H1 (cell line): Measurements from ENCODE around the gene AK6. TPM values are rescaled to one million over a fixed set of nuclear protein-coding genes. Genes with fewer than 3 reads are reported as not detected.
A peak's percentile ranks its signal among the peaks of the same experiment; 100 is the strongest.

Source experiments
- CTCF ChIA-PET: fragments of 300-600 bp; sonication (Branson Sonifier 250); formaldehyde crosslinking; loops from one replicate; lab custom pipeline; 2021; ENCODE audit not compliant: partially characterized antibody; lab: Charles Lee
- POLR2A ChIA-PET: fragments of 300-600 bp; sonication (Branson Sonifier 250); formaldehyde crosslinking; loops from one replicate; lab custom pipeline; 2021; ENCODE audit warnings: inconsistent platforms; ENCODE audit not compliant: partially characterized antibody; lab: Charles Lee
- DNase-seq, 2 experiments: peaks; one replicate each; pipeline versions ENCODE4 v3.0.0 to v3.0.0-alpha.2; 2010 to 2022; ENCODE audit warnings: low spot score in 2 of 2, low read depth in 1 of 2, mixed read lengths in 1 of 2
- FAIRE-seq: peaks from 2 replicates; lab custom pipeline; 2011; peaks lifted over from hg19 to GRCh38; lab: Jason Lieb, UNC
- H2AFZ ChIP-seq: 2 replicates; pipeline ENCODE4 v1.8.1; 2012; ENCODE audit warnings: low read length, inconsistent platforms
- H2AK5ac ChIP-seq: 2 replicates; pipeline ENCODE4 v1.6.1; 2013; ENCODE audit warnings: low read depth, low read length
- H2BK120ac ChIP-seq: replicated peaks from 2 replicates; pipeline ENCODE3; 2013; ENCODE audit warnings: low read depth, low read length, inconsistent platforms
- H2BK12ac ChIP-seq: 2 replicates; pipeline ENCODE4 v1.6.1; 2013; ENCODE audit warnings: low read depth, low read length
- H2BK15ac ChIP-seq: 2 replicates; pipeline ENCODE4 v1.6.1; 2013; ENCODE audit warnings: low read length
- H2BK20ac ChIP-seq: 2 replicates; pipeline ENCODE4 v1.6.1; 2013; ENCODE audit warnings: low read length
- H2BK5ac ChIP-seq: 2 replicates; pipeline ENCODE4 v1.6.1; 2013; ENCODE audit warnings: low read depth, low read length
- H3K14ac ChIP-seq: 2 replicates; pipeline ENCODE4 v1.6.1; 2013; ENCODE audit warnings: inconsistent platforms; ENCODE audit not compliant: insufficient read length
- H3K18ac ChIP-seq: 2 replicates; pipeline ENCODE4 v1.6.1; 2013; ENCODE audit warnings: low read length; ENCODE audit errors: extremely low read depth
- H3K23ac ChIP-seq: 2 replicates; pipeline ENCODE4 v1.6.1; 2013; ENCODE audit warnings: inconsistent platforms; ENCODE audit not compliant: insufficient read length
- H3K23me2 ChIP-seq: 2 replicates; pipeline ENCODE4 v1.6.1; 2013; ENCODE audit warnings: low read depth, low read length
- H3K27ac ChIP-seq: 2 replicates; pipeline ENCODE4 v1.6.1; 2011; ENCODE audit warnings: low read depth, low read length, inconsistent platforms
- H3K27me3 ChIP-seq, 4 experiments: replicated peaks in 1 of 4; 1 replicate in 1 of 4; 2 replicates in 3 of 4; pipeline versions ENCODE4 v1.6.1 to v1.8.1; 2011 to 2013; ENCODE audit warnings: low read length in 3 of 4, mild to moderate bottlenecking in 3 of 4, inconsistent platforms in 2 of 4, mixed read lengths in 2 of 4, moderate library complexity in 1 of 4; ENCODE audit not compliant: control insufficient read depth in 3 of 4, insufficient read depth in 3 of 4; ENCODE audit errors: extremely low read depth in 1 of 4
- H3K36me3 ChIP-seq, 4 experiments: 2 replicates each; pipeline versions ENCODE4 v1.6.1 to v1.8.1; 2011 to 2013; ENCODE audit warnings: mild to moderate bottlenecking in 4 of 4, low read length in 3 of 4, moderate library complexity in 2 of 4, control low read depth in 1 of 4, inconsistent platforms in 1 of 4; ENCODE audit not compliant: insufficient read depth in 4 of 4, control insufficient read depth in 2 of 4
- H3K4ac ChIP-seq: replicated peaks from 2 replicates; pipeline ENCODE3; 2013; ENCODE audit warnings: low read length, low read depth, mixed read lengths, inconsistent platforms; ENCODE audit not compliant: insufficient read length
- H3K4me1 ChIP-seq, 4 experiments: replicated peaks in 1 of 4; 1 replicate in 1 of 4; 2 replicates in 3 of 4; pipeline versions ENCODE4 v1.6.1 to v1.8.1; 2011 to 2013; ENCODE audit warnings: low read length in 3 of 4, inconsistent platforms in 2 of 4, mixed read lengths in 1 of 4; ENCODE audit not compliant: insufficient read depth in 4 of 4, control insufficient read depth in 3 of 4
- H3K4me2 ChIP-seq, 2 experiments: 2 replicates each; pipeline versions ENCODE4 v1.6.1 to v1.8.1; 2011 to 2013; ENCODE audit warnings: low read depth in 2 of 2, low read length in 2 of 2, control low read depth in 1 of 2, inconsistent platforms in 1 of 2, mild to moderate bottlenecking in 1 of 2; ENCODE audit not compliant: insufficient read depth in 1 of 2
- H3K4me3 ChIP-seq, 4 experiments: fragments of 200-600, 300-600 bp in 1 of 4; sonication (generic), shearing (Covaris generic), sonication (Bioruptor Twin) in 1 of 4; 2 replicates each; pipeline versions ENCODE4 v1.5.1 to v1.8.1; 2011 to 2016; ENCODE audit warnings: low read length in 4 of 4, low read depth in 3 of 4, control low read depth in 2 of 4, inconsistent platforms in 2 of 4, mild to moderate bottlenecking in 2 of 4, mixed read lengths in 1 of 4, moderate library complexity in 1 of 4; ENCODE audit not compliant: insufficient read depth in 2 of 4; ENCODE audit errors: extremely low read depth in 1 of 4
- H3K56ac ChIP-seq: replicated peaks from 2 replicates; pipeline ENCODE3; 2013; ENCODE audit warnings: low read depth, mild to moderate bottlenecking, mixed read lengths, low read length, inconsistent platforms; ENCODE audit not compliant: insufficient read length
- H3K79me1 ChIP-seq: 2 replicates; pipeline ENCODE4 v1.6.1; 2013; ENCODE audit warnings: low read depth, low read length, control low read depth
- H3K79me2 ChIP-seq, 2 experiments: 2 replicates each; pipeline versions ENCODE4 v1.6.1 to v1.8.1; 2012 to 2013; ENCODE audit warnings: low read length in 2 of 2, mild to moderate bottlenecking in 2 of 2, inconsistent platforms in 1 of 2; ENCODE audit not compliant: insufficient read depth in 2 of 2, control insufficient read depth in 1 of 2
- H3K9ac ChIP-seq, 4 experiments: replicated peaks in 1 of 4; 1 replicate in 1 of 4; 2 replicates in 3 of 4; pipeline versions ENCODE4 v1.6.1 to v1.8.1; 2011 to 2013; ENCODE audit warnings: low read depth in 3 of 4, low read length in 3 of 4, control low read depth in 2 of 4, mild to moderate bottlenecking in 2 of 4, moderate library complexity in 2 of 4, inconsistent platforms in 1 of 4; ENCODE audit errors: extremely low read depth in 1 of 4
- H3K9me3 ChIP-seq, 2 experiments: 2 replicates each; pipeline versions ENCODE4 v1.6.1 to v1.8.1; 2012 to 2013; ENCODE audit warnings: mild to moderate bottlenecking in 2 of 2, moderate library complexity in 2 of 2, control low read depth in 1 of 2, inconsistent platforms in 1 of 2, low read depth in 1 of 2, low read length in 1 of 2, mixed read lengths in 1 of 2; ENCODE audit not compliant: insufficient read depth in 2 of 2
- H4K20me1 ChIP-seq, 2 experiments: replicated peaks in 1 of 2; 2 replicates each; pipeline versions ENCODE3 to v1.8.1; 2011 to 2013; ENCODE audit warnings: inconsistent platforms in 2 of 2, low read length in 2 of 2, mild to moderate bottlenecking in 1 of 2; ENCODE audit not compliant: insufficient read depth in 2 of 2, control insufficient read depth in 1 of 2
- H4K5ac ChIP-seq: 2 replicates; pipeline ENCODE4 v1.6.1; 2013; ENCODE audit warnings: low read length, low read depth, mixed read lengths, inconsistent platforms; ENCODE audit not compliant: insufficient read length
- H4K8ac ChIP-seq: 2 replicates; pipeline ENCODE4 v1.8.0; 2013; ENCODE audit warnings: mild to moderate bottlenecking, moderate library complexity, low read length, inconsistent platforms; ENCODE audit not compliant: insufficient read depth; ENCODE audit errors: extremely low read depth
- H4K91ac ChIP-seq: replicated peaks from 2 replicates; pipeline ENCODE3; 2013; ENCODE audit warnings: low read length, mixed read lengths, inconsistent platforms; ENCODE audit not compliant: insufficient read length
- BCL11A ChIP-seq, 2 experiments: IDR thresholded peaks; one replicate each; pipeline ENCODE4 v1.6.1; 2011; ENCODE audit warnings: low read depth in 2 of 2, low read length in 2 of 2, mild to moderate bottlenecking in 2 of 2
- BRCA1 ChIP-seq: IDR thresholded peaks from 2 replicates; pipeline ENCODE4 v1.6.1; 2012; ENCODE audit warnings: low read depth, low read length, improper control_type of control experiment
- CBX8 ChIP-seq: fragments of 300-800, 300-1000 bp; sonication (generic); IDR thresholded peaks from 2 replicates; pipeline ENCODE4 v1.7.1; 2016; ENCODE audit warnings: low read depth, low read length, borderline replicate concordance
- CTBP2 ChIP-seq: IDR thresholded peaks from 2 replicates; pipeline ENCODE4 v1.7.0; 2011; ENCODE audit warnings: borderline replicate concordance, mild to moderate bottlenecking, moderate library complexity, mixed read lengths, low read length; ENCODE audit not compliant: insufficient read depth, insufficient read length
- EZH2 ChIP-seq: fragments of 200-600 bp; sonication (generic); IDR thresholded peaks from 2 replicates; pipeline ENCODE4 v1.7.1; 2012; ENCODE audit warnings: low read depth, mild to moderate bottlenecking, moderate library complexity, low read length, inconsistent platforms; ENCODE audit not compliant: severe bottlenecking
- POU5F1 ChIP-seq: IDR thresholded peaks from 2 replicates; pipeline ENCODE4 v1.6.1; 2011; ENCODE audit warnings: low read depth, mild to moderate bottlenecking, low read length, moderate library complexity
- SIN3A ChIP-seq, 2 experiments: IDR thresholded peaks in 1 of 2; conservative IDR thresholded peaks in 1 of 2; 2 replicates each; pipeline ENCODE4 v1.6.1; 2011 to 2012; ENCODE audit warnings: low read length in 2 of 2, improper control_type of control experiment in 1 of 2, low read depth in 1 of 2, mild to moderate bottlenecking in 1 of 2
- SP1 ChIP-seq: IDR thresholded peaks from 2 replicates; pipeline ENCODE4 v1.6.1; 2011; ENCODE audit warnings: low read depth, low read length
- SRF ChIP-seq: IDR thresholded peaks from 2 replicates; pipeline ENCODE4 v1.6.1; 2011; ENCODE audit warnings: mild to moderate bottlenecking, low read depth, low read length, moderate library complexity
- TBP ChIP-seq: IDR thresholded peaks from 2 replicates; pipeline ENCODE4 v1.6.1; 2011; ENCODE audit warnings: low read depth, low read length, improper control_type of control experiment
- USF2 ChIP-seq: IDR thresholded peaks from 2 replicates; pipeline ENCODE4 v1.6.1; 2011; ENCODE audit warnings: low read length, improper control_type of control experiment
- WGBS, 2 experiments: shearing (Covaris generic) in 1 of 2; methylation state at CpG; one replicate each; pipeline versions ENCODE4 v1.1.6 to v1.1.7; 2013 to 2015; ENCODE audit warnings: low lambda C conversion rate in 2 of 2, mixed read lengths in 2 of 2, inconsistent platforms in 1 of 2, low coverage in 1 of 2, missing lambda C conversion rate in 1 of 2; ENCODE audit not compliant: insufficient replicate concordance in 2 of 2, insufficient coverage in 1 of 2, insufficient read length in 1 of 2; ENCODE audit errors: extremely low coverage in 1 of 2, missing lambda C conversion rate in 1 of 2; 5-methylcytosine and 5-hydroxymethylcytosine counted together
- polyA plus RNA-seq, 7 experiments: library from polyadenylated mRNA; depleted of rRNA in 3 of 7; stranded (reverse) in 5 of 7; unstranded in 2 of 7; fragments of >200 nt in 5 of 7; fragments of 200-250 nt in 2 of 7; gene quantifications; 1 replicate in 5 of 7; 2 replicates in 1 of 7; 4 replicates in 1 of 7; pipeline versions ENCODE4 v1.2.1 to v1.2.3, GENCODE V29; 2011 to 2013; ENCODE audit warnings: missing spikeins in 2 of 7, mixed read lengths in 2 of 7
- total RNA-seq: library from RNA; stranded (reverse); fragmentation: NEBNext Ultra II Directional; extraction: Animal tissue kit (Norgen Biotek cat#: 25700); gene quantifications from 2 replicates; pipeline ENCODE4 v1.2.1, GENCODE V29; 2021

Gene AK6
- total and polyA plus RNA-seq, 2 of the 8 experiments (the other 6 are each of a cell fraction or from before 2014, with no cell fraction given) = 22.5 to 51.2 TPM

- Histone ChIP-seq H3K4me3 (peak overlapping the region; percentile 83 to 95 (median 88); a peak in 7 of 8 replicates), H2BK5ac (no peak overlapping the region), H2BK12ac (0 out of 2 replicates have a peak overlapping the region, but pooled peaks have one; percentile 27), H3K79me1 (0 out of 2 replicates have a peak, but pooled peaks cover 2% of the 10 kb centered on the region), H4K5ac (no peak overlapping the region), H4K20me1 (peaks cover 0 to 4% of the 10 kb centered on the region in 2 experiments), H2BK15ac (no peak overlapping the region), H3K9ac (peak overlapping the region in 1 of 4 experiments; percentile 46; a peak in 2 of 7 replicates), H2BK20ac (no peak overlapping the region), H3K23me2 (no peaks in the 10 kb centered on the region; the same call in 1 of the 2 replicates), H3K4ac (no peak overlapping the region), H3K4me1 (peaks cover 0 to 5% (median 0%) of the 10 kb centered on the region in 4 experiments; a peak in 1 of 7 replicates), H2BK120ac (no peak overlapping the region), H2AFZ (no peak overlapping the region), H2AK5ac (no peak overlapping the region; the same call in 1 of the 2 replicates), H3K9me3 (no peaks in the 10 kb centered on the region), H3K27me3 (no peaks in the 10 kb centered on the region), H3K79me2 (peaks cover 16 to 78% of the 10 kb centered on the region in 2 experiments), H4K91ac (no peak overlapping the region), H4K8ac (no peak overlapping the region), H3K56ac (no peak overlapping the region), H3K14ac (no peak overlapping the region), H3K27ac (no peak overlapping the region), H3K4me2 (peak overlapping the region; percentile 51 to 69), H3K23ac (no peak overlapping the region), H3K18ac (no peak overlapping the region), H3K36me3 (peaks cover 3 to 28% (median 15%) of the 10 kb centered on the region in 4 experiments; a peak in 7 of 8 replicates)
- FAIRE-seq (no peak), DNase-seq (no peak)
- 82% methylated on average over 11 of the region's 11 CpGs; no CpG with 5 or more reads in 1 of the 2 experiments for WGBS, 2 experiments
- POLR2A ChIA-PET = interaction anchor here (0.6 to 0.7 kb wide), 2 partner anchors 134 to 201 kb away, joined by 3 read pairs; partner anchors contain the start of gene CCNB1
- CTCF ChIA-PET = interaction anchor here (0.7 to 1.1 kb wide), 3 partner anchors 16 to 129 kb away, joined by 3 read pairs; no protein-coding TSS in a partner anchor
- TF ChIP-seq CBX8 (no peak), TBP (no peak), EZH2 (no peak), BCL11A (IDR thresholded peaks at IDR 0.05; ENCODE audit: low read depth in 2 of 2, low read length in 2 of 2) (no peak), USF2 (no peak), POU5F1 (no peak), SP1 (no peak), BRCA1 (no peak), CTBP2 (no peak), SIN3A (conservative IDR thresholded peaks at IDR 0.05 in 1 of 2, IDR thresholded peaks at IDR 0.05 in 1 of 2; ENCODE audit: low read depth in 1 of 2, low read length in 2 of 2) (no peak), SRF (no peak)
These were observed 1.5 kb downstream of the AK6 start for GRCh38 chr5:69367697-69368279.
